IMR-90 (cell line): ENCODE data around the gene FARS2. TPM values are rescaled to one million over a fixed set of nuclear protein-coding genes. Genes with fewer than 3 reads are reported as not detected.

Experiments used
- ATAC-seq: fragments of 200-7000 bp; cut with Tn5 transposase; 2 replicates; pipeline ENCODE4 v1.9.1; 2020; ENCODE audit warnings: low read depth, mild to moderate bottlenecking, moderate library complexity
- BruUV-seq: library from RNA; stranded (reverse); fragments of 400-500 nt; replicated peaks from 2 replicates; lab custom pipeline; 2021; lab: Mats Ljungman, UMichigan
- CTCF ChIA-PET: fragments of 300-600 bp; formaldehyde crosslinking; extraction: SDS; loops from one replicate; lab custom pipeline; 2021; ENCODE audit warnings: antibody characterized with exemption; lab: Yijun Ruan, JAX
- POLR2A ChIA-PET: fragments of 300-600 bp; sonication (Branson Sonifier 250); formaldehyde crosslinking; loops from one replicate; lab custom pipeline; 2022; ENCODE audit warnings: antibody characterized with exemption; ENCODE audit not compliant: unreplicated experiment; lab: Charles Lee
- DNase-seq: peaks from one replicate; pipeline ENCODE4 v3.0.0; 2013
- H2AFZ ChIP-seq: replicated peaks from 2 replicates; pipeline ENCODE3; 2013; ENCODE audit warnings: low read length, mild to moderate bottlenecking; ENCODE audit not compliant: poor library complexity
- H2AK5ac ChIP-seq: 2 replicates; pipeline ENCODE4 v1.6.1; 2013; ENCODE audit warnings: low read depth, low read length, inconsistent platforms
- H2AK9ac ChIP-seq: replicated peaks from 2 replicates; pipeline ENCODE3; 2013; ENCODE audit warnings: mild to moderate bottlenecking, low read depth, low read length, moderate library complexity; ENCODE audit not compliant: poor library complexity
- H2BK120ac ChIP-seq: 2 replicates; pipeline ENCODE4 v1.6.1; 2013; ENCODE audit warnings: low read depth, low read length, inconsistent platforms
- H2BK15ac ChIP-seq: 3 replicates; pipeline ENCODE4 v1.6.1; 2013; ENCODE audit warnings: low read depth, low read length, inconsistent platforms
- H2BK20ac ChIP-seq: 2 replicates; pipeline ENCODE4 v1.6.1; 2013; ENCODE audit warnings: low read depth, mild to moderate bottlenecking, inconsistent platforms, low read length, moderate library complexity
- H2BK5ac ChIP-seq: 2 replicates; pipeline ENCODE4 v1.6.1; 2013; ENCODE audit warnings: mild to moderate bottlenecking, low read depth, low read length, inconsistent platforms; ENCODE audit not compliant: poor library complexity, severe bottlenecking
- H3K14ac ChIP-seq: replicated peaks from 2 replicates; pipeline ENCODE4 v1.6.1; 2013; ENCODE audit warnings: low read depth, low read length, inconsistent platforms
- H3K18ac ChIP-seq: 2 replicates; pipeline ENCODE4 v1.6.1; 2013; ENCODE audit warnings: low read depth, low read length, control low read depth
- H3K23ac ChIP-seq: 2 replicates; pipeline ENCODE4 v1.6.1; 2013; ENCODE audit warnings: low read depth, low read length, inconsistent platforms
- H3K27ac ChIP-seq: 2 replicates; pipeline ENCODE4 v1.5.1; 2013; ENCODE audit warnings: mild to moderate bottlenecking, control low read depth, low read length; ENCODE audit not compliant: insufficient read depth
- H3K27me3 ChIP-seq: 2 replicates; pipeline ENCODE4 v1.6.1; 2013; ENCODE audit warnings: low read length; ENCODE audit not compliant: control insufficient read depth, insufficient read depth
- H3K36me3 ChIP-seq: 2 replicates; pipeline ENCODE4 v1.6.1; 2013; ENCODE audit warnings: low read length, mixed read lengths; ENCODE audit not compliant: control insufficient read depth, insufficient read depth
- H3K4ac ChIP-seq: 2 replicates; pipeline ENCODE4 v1.6.1; 2013; ENCODE audit warnings: low read depth, low read length, inconsistent platforms
- H3K4me1 ChIP-seq: 2 replicates; pipeline ENCODE4 v1.6.1; 2013; ENCODE audit warnings: low read length, mixed read lengths; ENCODE audit not compliant: control insufficient read depth, insufficient read depth
- H3K4me2 ChIP-seq: 2 replicates; pipeline ENCODE4 v1.6.1; 2013; ENCODE audit warnings: low read depth, mild to moderate bottlenecking, control low read depth, low read length, moderate library complexity
- H3K4me3 ChIP-seq: 2 replicates; pipeline ENCODE4 v1.5.1; 2013; ENCODE audit warnings: low read depth, mild to moderate bottlenecking, control low read depth, low read length, moderate library complexity; ENCODE audit not compliant: insufficient read depth
- H3K56ac ChIP-seq: 2 replicates; pipeline ENCODE4 v1.6.1; 2013; ENCODE audit warnings: low read length, inconsistent platforms; ENCODE audit not compliant: insufficient read depth; ENCODE audit errors: extremely low read depth
- H3K79me1 ChIP-seq, 2 experiments: 2 replicates each; pipeline ENCODE4 v1.6.1; 2013; ENCODE audit warnings: low read length in 2 of 2, inconsistent platforms in 1 of 2, low read depth in 1 of 2
- H3K9ac ChIP-seq: 2 replicates; pipeline ENCODE4 v1.6.1; 2013; ENCODE audit warnings: low read depth, low read length, control low read depth
- H3K9me1 ChIP-seq: 2 replicates; pipeline ENCODE4 v1.6.1; 2013; ENCODE audit warnings: low read length, inconsistent platforms; ENCODE audit not compliant: insufficient read depth
- H3K9me3 ChIP-seq: 2 replicates; pipeline ENCODE4 v1.6.1; 2013; ENCODE audit warnings: low read length; ENCODE audit not compliant: control insufficient read depth, insufficient read depth
- H4K20me1 ChIP-seq: 2 replicates; pipeline ENCODE4 v1.6.1; 2013; ENCODE audit warnings: low read length, inconsistent platforms; ENCODE audit not compliant: insufficient read depth
- H4K5ac ChIP-seq: 2 replicates; pipeline ENCODE4 v1.6.1; 2013; ENCODE audit warnings: mild to moderate bottlenecking, low read depth, low read length, control low read depth
- H4K8ac ChIP-seq, 2 experiments: 2 replicates each; pipeline ENCODE4 v1.6.1; 2013; ENCODE audit warnings: low read depth in 2 of 2, low read length in 2 of 2, control low read depth in 1 of 2, inconsistent platforms in 1 of 2
- H4K91ac ChIP-seq: 2 replicates; pipeline ENCODE4 v1.6.1; 2013; ENCODE audit warnings: low read depth, low read length, inconsistent platforms; ENCODE audit not compliant: insufficient read depth
- BHLHE40 ChIP-seq: fragments of 150-350 bp; IDR thresholded peaks from 2 replicates; pipeline ENCODE4 v1.6.1; 2016; ENCODE audit warnings: mild to moderate bottlenecking, low read depth, low read length
- ELK1 ChIP-seq: fragments of 150-350 bp; IDR thresholded peaks from 2 replicates; pipeline ENCODE4 v1.6.1; 2016; ENCODE audit warnings: low read depth, mild to moderate bottlenecking, low read length, moderate library complexity, borderline replicate concordance
- FOS ChIP-seq: fragments of 150-350 bp; IDR thresholded peaks from 2 replicates; pipeline ENCODE4 v1.6.1; 2016; ENCODE audit warnings: low read depth, low read length
- MAZ ChIP-seq: IDR thresholded peaks from 2 replicates; pipeline ENCODE4 v1.6.1; 2012; ENCODE audit warnings: low read depth, mild to moderate bottlenecking, low read length, improper control_type of control experiment, moderate library complexity, borderline replicate concordance
- dilution Hi-C: fragments of 300-500 bp; cut with HindIII; formaldehyde crosslinking; loops from one replicate; pipeline ENCODE4 v1.14.3; 2018; ENCODE audit warnings: low sequenced_read_pairs; ENCODE audit not compliant: unreplicated experiment
- in situ Hi-C: fragments of 300-500 bp; cut with MboI; formaldehyde crosslinking; loops from 3 replicates; pipeline ENCODE4 v1.14.3; 2019; ENCODE audit warnings: low sequenced_read_pairs, inconsistent platforms, mixed read lengths
- intact Hi-C: fragments of 100-400 bp; cut with micrococcal nuclease; formaldehyde crosslinking; loops from 2 replicates; pipeline ENCODE4 v1.10.0; 2022
- polyA plus RNA-seq, 3 experiments: library from polyadenylated mRNA; depleted of rRNA; stranded (reverse); fragments of >200 nt; gene quantifications; 2 replicates each; pipeline ENCODE4 v1.2.3, GENCODE V29; 2012; ENCODE audit warnings: low replicate concordance in 1 of 3
- total RNA-seq: library from RNA; depleted of rRNA; stranded (reverse); fragments of >200 nt; gene quantifications from 2 replicates; pipeline ENCODE4 v1.2.3, GENCODE V29; 2012

Gene FARS2
- total and polyA plus RNA-seq, 2 of the 4 experiments (the other 2 are of a cell fraction): 12.1 to 28.9 TPM

GRCh38 chr6:5395719-5396118, 134.4 kb downstream of the FARS2 start:
- H2BK15ac ChIP-seq: no peak overlapping the region
- dilution Hi-C loops (no loop called here), intact Hi-C loops (no loop called here)

More at GRCh38 chr6:5395719-5396118, 134.4 kb downstream of the FARS2 start:
- no peak for ATAC-seq
- no peaks in the 10 kb centered on the region; the same call in 1 of the 2 replicates for H4K20me1 ChIP-seq
- H3K18ac ChIP-seq: no peak overlapping the region
- CTCF ChIA-PET: interaction anchor here (0.7 to 0.8 kb wide), 2 partner anchors 17 to 188 kb away, joined by 3 read pairs; no protein-coding TSS in a partner anchor
- no peaks in the 10 kb centered on the region for H3K27me3 ChIP-seq
- DNase-seq: no peak
- no peak overlapping the region for H2BK20ac ChIP-seq
- H3K27ac ChIP-seq: no peak overlapping the region
- no peak overlapping the region for H2BK120ac ChIP-seq
- no peaks in the 10 kb centered on the region for H3K9me3 ChIP-seq
- H2AK9ac ChIP-seq: no peak overlapping the region
- no peak overlapping the region for H3K4ac ChIP-seq
- no peak overlapping the region for H2BK5ac ChIP-seq
- no peaks in the 10 kb centered on the region for H3K4me1 ChIP-seq
- no peak overlapping the region for H3K4me2 ChIP-seq
- in situ Hi-C loops: no loop called here
- H2AK5ac ChIP-seq: no peak overlapping the region
- TF ChIP-seq ELK1 (no peak), FOS (no peak), BHLHE40 (no peak), MAZ (no peak)
- POLR2A ChIA-PET: no interaction called here
- H3K23ac ChIP-seq: no peak overlapping the region
- no peak overlapping the region for H3K14ac ChIP-seq
- peaks cover 2% of the 10 kb centered on the region for H3K9me1 ChIP-seq
- no peak overlapping the region for H4K91ac ChIP-seq
- no TSS peak for BruUV-seq
- no peak overlapping the region for H3K4me3 ChIP-seq
- H2AFZ ChIP-seq: no peak overlapping the region
- H4K8ac ChIP-seq: no peak overlapping the region
- H3K79me1 ChIP-seq: peaks cover 3 to 7% of the 10 kb centered on the region in 2 experiments; a peak in 3 of 4 replicates
- H3K56ac ChIP-seq: no peak overlapping the region
- no peak overlapping the region for H3K9ac ChIP-seq
- H4K5ac ChIP-seq: no peak overlapping the region
- no peaks in the 10 kb centered on the region for H3K36me3 ChIP-seq
